Esophagus squamous epithelium (tissue), 5 donors: ENCODE data around the gene TMEM252. TPM values are rescaled to one million over a fixed set of nuclear protein-coding genes. Genes with fewer than 3 reads are reported as not detected.

Experiments
- DNase-seq: peaks from one replicate; lab custom pipeline; 2025; lab: John Stamatoyannopoulos, UW
- H3K27ac ChIP-seq, 4 donors: fragments of 200-600 bp; sonication (generic); one replicate each; pipeline ENCODE4 v1.5.1; 2016 to 2019; ENCODE audit warnings: mild to moderate bottlenecking in 1 of 4
- H3K27me3 ChIP-seq, 4 donors: fragments of 200-600 bp; sonication (generic); 1 replicate in 3 of 4; 2 replicates in 1 of 4; pipeline versions ENCODE4 v1.5.1 to v1.6.0; 2017 to 2021; ENCODE audit warnings: antibody characterized with exemption in 1 of 4
- H3K36me3 ChIP-seq, 3 donors: fragments of 200-600 bp; sonication (generic); one replicate each; pipeline ENCODE4 v1.5.1; 2016 to 2019
- H3K4me1 ChIP-seq, 3 donors: fragments of 200-600 bp; sonication (generic); one replicate each; pipeline ENCODE4 v1.5.1; 2017 to 2019
- H3K4me3 ChIP-seq, 4 donors: fragments of 200-600 bp; sonication (generic); 1 replicate in 3 of 4; 2 replicates in 1 of 4; pipeline ENCODE4 v1.5.1; 2016 to 2019; ENCODE audit warnings: mild to moderate bottlenecking in 2 of 4, moderate library complexity in 1 of 4
- H3K9me3 ChIP-seq, 3 donors: fragments of 200-600 bp; sonication (generic); one replicate each; pipeline ENCODE4 v1.5.1; 2016 to 2019
- CTCF ChIP-seq, 6 experiments: fragments of 450-650 bp in 4 of 6; fragments of 200-600 bp in 2 of 6; sonication (generic) in 2 of 6; IDR thresholded peaks; one replicate each; pipeline ENCODE4 v1.5.1; 2016 to 2019; ENCODE audit warnings: antibody characterized with exemption in 6 of 6, mild to moderate bottlenecking in 4 of 6, moderate library complexity in 4 of 6
- POLR2A ChIP-seq, 4 donors: fragments of 450-650 bp; IDR thresholded peaks; one replicate each; pipeline ENCODE4 v1.6.1; 2017; ENCODE audit warnings: antibody characterized with exemption in 4 of 4, mild to moderate bottlenecking in 4 of 4, moderate library complexity in 3 of 4
- WGBS, 2 donors: methylation state at CpG; one replicate each; pipeline ENCODE4 v1.1.5; 2018; 5-methylcytosine and 5-hydroxymethylcytosine counted together
- intact Hi-C: fragments of 100-400 bp; cut with DNase I; formaldehyde crosslinking; loops from one replicate; pipeline ENCODE4 v1.15.0; 2022
- total RNA-seq, 4 donors: library from RNA; depleted of rRNA; stranded (reverse); fragments of >200 nt; gene quantifications; one replicate each; pipeline ENCODE4 v1.1.0, GENCODE V29; 2016
- donor health status: DM: yes; HTN: yes; CAD: no.

Gene TMEM252
- total RNA-seq, 4 donors from 2014 or later: not detected

GRCh38 chr9:68560071-68560844 is 19.6 kb upstream of the TMEM252 start:
- H3K4me1 ChIP-seq: peaks cover 0 to 16% (median 16%) of the 10 kb centered on the region in 3 donors
- H3K36me3 ChIP-seq: no peaks in the 10 kb centered on the region
- H3K27ac ChIP-seq: peak overlapping the region in 3 of 4 donors; percentile 28 to 87 (median 64)
- 41 to 52% methylated on average over 9 to 14 of the region's 14 CpGs for WGBS, 2 donors
- TF ChIP-seq POLR2A (IDR thresholded peaks at IDR 0.05) (peak in 1 of 4 donors; percentile 7), CTCF (IDR thresholded peaks at IDR 0.05) (peak in 5 of 6 experiments; percentile 19 to 30 (median 25))
- DNase-seq: no peak
- no peaks in the 10 kb centered on the region for H3K27me3 ChIP-seq
- intact Hi-C loops: no loop called here
- no peaks in the 10 kb centered on the region for H3K9me3 ChIP-seq
- H3K4me3 ChIP-seq: peak overlapping the region in 1 of 4 donors; percentile 7

- H3K27ac ChIP-seq: peak overlapping the region in 2 of 4 donors; percentile 64 to 87
- H3K4me1 ChIP-seq: peaks cover 0 to 16% (median 7%) of the 10 kb centered on the region in 3 donors
- WGBS, 2 donors: 51 to 56% methylated on average over 5 of the region's 5 CpGs
- intact Hi-C loops: no loop called here
- no peak for DNase-seq
- no peaks in the 10 kb centered on the region for H3K36me3 ChIP-seq
- TF ChIP-seq POLR2A (IDR thresholded peaks at IDR 0.05): no peak
- TF ChIP-seq CTCF (IDR thresholded peaks at IDR 0.05): no peak
- H3K4me3 ChIP-seq: no peak overlapping the region
- no peaks in the 10 kb centered on the region for H3K9me3 ChIP-seq
- no peaks in the 10 kb centered on the region for H3K27me3 ChIP-seq
These were observed 17.9 kb upstream of the TMEM252 start for GRCh38 chr9:68558545-68558944.

- 40 to 44% methylated on average over 1 of the region's 1 CpG for WGBS, 2 donors
- no peak overlapping the region for H3K4me3 ChIP-seq
- no peaks in the 10 kb centered on the region for H3K36me3 ChIP-seq
- intact Hi-C loops: no loop called here
- no peak for DNase-seq
- peaks cover 0 to 28% (median 11%) of the 10 kb centered on the region in 3 donors for H3K4me1 ChIP-seq
- no peak for TF ChIP-seq CTCF (IDR thresholded peaks at IDR 0.05)
- TF ChIP-seq POLR2A (IDR thresholded peaks at IDR 0.05): no peak
- H3K27me3 ChIP-seq: no peaks in the 10 kb centered on the region
- H3K9me3 ChIP-seq: no peaks in the 10 kb centered on the region
- H3K27ac ChIP-seq: no peak overlapping the region
These were observed 14.9 kb upstream of the TMEM252 start for GRCh38 chr9:68555437-68556150.

DNA sequence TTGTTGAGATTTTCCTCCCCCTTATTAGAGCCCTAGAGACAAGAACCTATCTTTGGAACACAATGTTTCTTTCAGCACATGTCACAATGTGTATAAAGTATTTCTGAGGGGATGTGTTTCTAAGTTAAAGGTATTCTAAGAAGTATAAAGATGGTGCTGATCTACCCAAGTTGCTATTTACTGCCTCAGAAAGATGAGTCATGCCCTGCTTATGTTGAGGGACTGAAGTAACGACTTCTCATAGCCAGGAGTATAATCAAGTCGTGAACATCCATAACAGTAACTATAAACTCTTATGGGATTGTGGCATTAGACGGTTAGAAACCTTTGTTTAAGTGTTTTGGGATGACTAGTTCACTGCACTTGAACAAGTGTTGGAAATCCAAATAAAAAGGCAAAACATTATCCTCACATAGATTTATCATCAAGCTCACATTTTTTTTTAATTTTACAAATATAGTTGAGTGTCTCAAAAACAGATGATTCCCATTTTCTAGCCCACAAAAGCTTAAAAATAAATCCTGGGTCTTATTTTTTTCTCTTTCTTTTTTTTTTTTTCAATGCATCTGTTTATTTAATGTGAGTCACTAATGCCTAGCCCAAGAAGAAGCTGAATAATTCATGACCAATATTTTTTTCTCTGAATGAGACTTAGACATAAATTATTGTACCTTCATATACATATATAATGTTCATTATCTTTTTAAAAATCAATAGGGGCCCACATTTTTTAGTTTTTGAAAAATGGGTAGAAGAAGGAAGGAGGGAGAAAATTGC is 12.2 kb upstream of the TMEM252 start:
- H3K9me3 ChIP-seq: no peaks in the 10 kb centered on the region
- no peak for DNase-seq
- peaks cover 0 to 18% (median 3%) of the 10 kb centered on the region in 3 donors for H3K4me1 ChIP-seq
- no peak overlapping the region for H3K4me3 ChIP-seq
- H3K36me3 ChIP-seq: no peaks in the 10 kb centered on the region
- WGBS, 2 donors: 16 to 36% methylated on average over 3 of the region's 3 CpGs
- TF ChIP-seq POLR2A (IDR thresholded peaks at IDR 0.05) (no peak), CTCF (IDR thresholded peaks at IDR 0.05) (no peak)
- H3K27me3 ChIP-seq: no peaks in the 10 kb centered on the region
- peak overlapping the region in 3 of 4 donors; percentile 24 to 65 (median 63) for H3K27ac ChIP-seq
- intact Hi-C loops: no loop called here
